Nephron (organoid): Measurements from ENCODE around the gene NINL.
"Not testable (repeated sequence)": the region's sequence is repeated elsewhere in the genome, so short reads cannot be mapped to it uniquely, and the experiment has no call there.

Experiments used
- H3K27ac Mint-ChIP-seq, 3 experiments: 2 replicates each; pipeline ENCODE4 v1.8.0; 2020; ENCODE audit warnings: mixed read lengths in 3 of 3, mild to moderate bottlenecking in 2 of 3, moderate library complexity in 1 of 3
- H3K27me3 Mint-ChIP-seq: 2 replicates; pipeline ENCODE4 v1.8.0; 2021; ENCODE audit warnings: low read depth, mild to moderate bottlenecking, moderate library complexity, mixed read lengths
- H3K36me3 Mint-ChIP-seq: 2 replicates; pipeline ENCODE4 v1.8.0; 2020; ENCODE audit warnings: low read depth, mixed read lengths
- H3K4me1 Mint-ChIP-seq: 2 replicates; pipeline ENCODE4 v1.8.0; 2020; ENCODE audit warnings: mixed read lengths
- H3K4me3 Mint-ChIP-seq, 3 experiments: 2 replicates each; pipeline ENCODE4 v1.8.0; 2020; ENCODE audit warnings: mild to moderate bottlenecking in 3 of 3, mixed read lengths in 3 of 3, moderate library complexity in 2 of 3
- H3K9me3 Mint-ChIP-seq: 2 replicates; pipeline ENCODE4 v1.8.0; 2020; ENCODE audit warnings: mixed read lengths
- CTCF ChIP-seq, 3 experiments: fragments of 200-600 bp; sonication (generic); IDR thresholded peaks; one replicate each; pipeline ENCODE4 v1.5.0; 2021; ENCODE audit warnings: antibody characterized with exemption in 3 of 3; ENCODE audit not compliant: unreplicated experiment in 3 of 3

Gene NINL

GRCh38 chr20:25563876-25564275, 21.5 kb downstream of the NINL start:
- TF ChIP-seq CTCF (IDR thresholded peaks at IDR 0.05; ENCODE audit: unreplicated experiment in 3 of 3) = no peak
- Mint-ChIP-seq H3K27ac (no peak overlapping the region), H3K27me3 (no peaks in the 10 kb centered on the region), H3K9me3 (peaks cover 19% of the 10 kb centered on the region), H3K4me3 (no peak overlapping the region), H3K36me3 (peaks cover 71% of the 10 kb centered on the region), H3K4me1 (peaks cover 10% of the 10 kb centered on the region)

- no peak for TF ChIP-seq CTCF (IDR thresholded peaks at IDR 0.05; ENCODE audit: unreplicated experiment in 3 of 3)
- Mint-ChIP-seq H3K4me3 (no peak overlapping the region), H3K27ac (no peak overlapping the region), H3K4me1 (peaks cover 10% of the 10 kb centered on the region), H3K9me3 (peaks cover 19% of the 10 kb centered on the region), H3K27me3 (no peaks in the 10 kb centered on the region), H3K36me3 (peaks cover 74% of the 10 kb centered on the region)
Observed at GRCh38 chr20:25563362-25563761, 22.0 kb downstream of the NINL start.

- H3K27ac Mint-ChIP-seq, H3K27me3 Mint-ChIP-seq, H3K4me3 Mint-ChIP-seq: not testable (repeated sequence)
- H3K9me3 Mint-ChIP-seq = peaks cover 19% of the 10 kb centered on the region
- peaks cover 69% of the 10 kb centered on the region for H3K36me3 Mint-ChIP-seq
- H3K4me1 Mint-ChIP-seq = peaks cover 10% of the 10 kb centered on the region
Observed at GRCh38 chr20:25561771-25562170, 23.6 kb downstream of the NINL start.

GRCh38 chr20:25553819-25554296, 31.5 kb downstream of the NINL start:
- no peak for TF ChIP-seq CTCF (IDR thresholded peaks at IDR 0.05; ENCODE audit: unreplicated experiment in 3 of 3)
- H3K27ac Mint-ChIP-seq = peak overlapping the region; percentile 62 to 89 (median 88)
- H3K4me3 Mint-ChIP-seq = no peak overlapping the region
- no peaks in the 10 kb centered on the region for H3K9me3 Mint-ChIP-seq
- peaks cover 3% of the 10 kb centered on the region for H3K27me3 Mint-ChIP-seq
- H3K4me1 Mint-ChIP-seq = peaks cover 39% of the 10 kb centered on the region
- peaks cover 31% of the 10 kb centered on the region for H3K36me3 Mint-ChIP-seq

- H3K27me3 Mint-ChIP-seq = peaks cover 3% of the 10 kb centered on the region
- no peak overlapping the region for H3K4me3 Mint-ChIP-seq
- H3K4me1 Mint-ChIP-seq = peaks cover 39% of the 10 kb centered on the region
- TF ChIP-seq CTCF (IDR thresholded peaks at IDR 0.05; ENCODE audit: unreplicated experiment in 3 of 3) = no peak
- H3K36me3 Mint-ChIP-seq = peaks cover 24% of the 10 kb centered on the region
- no peak overlapping the region for H3K27ac Mint-ChIP-seq
- no peaks in the 10 kb centered on the region for H3K9me3 Mint-ChIP-seq
Observed at GRCh38 chr20:25552977-25553376, 32.4 kb downstream of the NINL start.

GRCh38 chr20:25551413-25552215, 33.7 kb downstream of the NINL start:
- Mint-ChIP-seq H3K4me3 (no peak overlapping the region), H3K9me3 (no peaks in the 10 kb centered on the region), H3K36me3 (peaks cover 16% of the 10 kb centered on the region), H3K27ac (peak overlapping the region; percentile 95 to 96 (median 96)), H3K27me3 (peaks cover 3% of the 10 kb centered on the region), H3K4me1 (peaks cover 49% of the 10 kb centered on the region)
- TF ChIP-seq CTCF (IDR thresholded peaks at IDR 0.05; ENCODE audit: unreplicated experiment in 3 of 3) = no peak

- H3K4me3 Mint-ChIP-seq, H3K9me3 Mint-ChIP-seq, H3K27me3 Mint-ChIP-seq: not testable (repeated sequence)
- peaks cover 14% of the 10 kb centered on the region for H3K36me3 Mint-ChIP-seq
- H3K27ac Mint-ChIP-seq = peak overlapping the region; percentile 95 to 96 (median 96)
- H3K4me1 Mint-ChIP-seq = peaks cover 57% of the 10 kb centered on the region
Observed at GRCh38 chr20:25550645-25551337, 34.5 kb downstream of the NINL start.
